Breast epithelium (tissue), 3 donors: ENCODE data around the gene MAJIN.

Experiments
- CTCF ChIP-seq, 3 donors: fragments of 450-650 bp; IDR thresholded peaks; one replicate each; pipeline ENCODE4 v1.5.1; 2016 to 2017; ENCODE audit warnings: antibody characterized with exemption in 3 of 3, mild to moderate bottlenecking in 3 of 3, moderate library complexity in 3 of 3
- POLR2A ChIP-seq: fragments of 450-650 bp; IDR thresholded peaks from one replicate; pipeline ENCODE4 v1.6.1; 2016; ENCODE audit warnings: antibody characterized with exemption, mild to moderate bottlenecking, moderate library complexity
- POLR2AphosphoS5 ChIP-seq, 3 donors: sonication (generic); formaldehyde crosslinking; IDR thresholded peaks; one replicate each; pipeline ENCODE4 v1.6.1; 2017; ENCODE audit warnings: antibody characterized with exemption in 3 of 3

- TF ChIP-seq POLR2A (no peak), CTCF (IDR thresholded peaks at IDR 0.05) (no peak), POLR2AphosphoS5 (IDR thresholded peaks at IDR 0.05) (no peak)
Observed at GRCh38 chr11:64967375-64967774, 4.5 kb downstream of the MAJIN start.
